ENCODE measurements around the gene ATE1.
A peak's percentile ranks its signal among the peaks of the same experiment; 100 is the strongest.
"Not testable (repeated sequence)": the region's sequence is repeated elsewhere in the genome, so short reads cannot be mapped to it uniquely, and the experiment has no call there.

ATE1 gene

GRCh38 chr10:121927841-121928527, at the start of gene ATE1:
ATE1 (minus strand) TSS chr10:121928031; CDS start chr10:121927949, 82 bp downstream.
- peak; percentile 16 to 94 (median 83) for DNase-seq

GRCh38 chr10:121976607-121977006, 48.8 kb upstream of the ATE1 start:
- no peak for DNase-seq

GRCh38 chr10:121975295-121976086, 47.7 kb upstream of the ATE1 start:
- DNase-seq = peak in 7 of 56 donors; percentile 13 to 48 (median 45)

DNA sequence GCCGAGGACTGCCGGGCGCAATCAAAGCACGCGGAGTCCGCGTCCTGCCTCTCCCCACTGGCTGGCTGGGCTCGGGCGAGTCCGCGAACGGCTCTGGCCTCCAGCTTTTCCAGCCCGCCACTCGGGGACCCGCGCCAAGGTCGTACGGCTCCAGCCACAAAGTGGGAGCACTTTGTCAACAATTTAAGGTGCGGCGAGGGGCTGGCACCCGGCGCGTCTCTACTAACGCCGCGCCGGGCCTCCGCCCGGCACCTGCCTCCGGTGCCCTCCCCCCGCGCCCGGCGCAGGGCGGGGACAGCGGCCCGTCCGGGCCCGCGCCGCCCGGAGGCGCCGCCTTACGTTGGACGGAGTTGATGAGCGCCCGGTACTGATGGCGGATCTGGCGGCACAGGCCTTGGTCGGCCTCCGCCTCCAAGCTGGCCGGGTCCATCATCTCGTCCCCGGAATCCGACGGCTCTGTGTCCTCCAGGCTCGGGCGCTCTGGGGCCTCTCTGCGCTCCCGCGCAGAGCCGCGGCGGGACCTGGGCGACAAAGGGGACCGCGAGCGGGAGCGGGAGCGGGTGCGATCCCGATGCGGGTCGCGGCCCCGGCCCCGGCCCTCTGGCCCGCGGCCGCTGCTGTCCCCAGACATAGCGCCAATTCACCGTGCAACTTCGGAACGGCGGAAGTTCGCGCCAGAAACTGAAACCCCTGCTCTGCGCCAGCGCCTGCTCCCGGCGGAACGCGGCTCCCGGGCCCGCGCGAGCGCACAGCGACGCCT, 46.9 kb upstream of the ATE1 start, which contains the start of gene NSMCE4A:
Gene NSMCE4A, minus strand, starts transcription at position 683 of the 760 bp plus-strand sequence. Its CDS starts 52 bp downstream, at position 631.
- peak in 52 of 56 donors; percentile 21 to 80 (median 62) for DNase-seq

GRCh38 chr10:121974019-121974534, 46.2 kb upstream of the ATE1 start:
- DNase-seq = peak in 1 of 56 donors; percentile 40

GRCh38 chr10:121969086-121969485, 41.3 kb upstream of the ATE1 start:
- not testable (repeated sequence) for DNase-seq

- no peak for DNase-seq
Observed at GRCh38 chr10:121965996-121966395, 38.2 kb upstream of the ATE1 start.

DNA sequence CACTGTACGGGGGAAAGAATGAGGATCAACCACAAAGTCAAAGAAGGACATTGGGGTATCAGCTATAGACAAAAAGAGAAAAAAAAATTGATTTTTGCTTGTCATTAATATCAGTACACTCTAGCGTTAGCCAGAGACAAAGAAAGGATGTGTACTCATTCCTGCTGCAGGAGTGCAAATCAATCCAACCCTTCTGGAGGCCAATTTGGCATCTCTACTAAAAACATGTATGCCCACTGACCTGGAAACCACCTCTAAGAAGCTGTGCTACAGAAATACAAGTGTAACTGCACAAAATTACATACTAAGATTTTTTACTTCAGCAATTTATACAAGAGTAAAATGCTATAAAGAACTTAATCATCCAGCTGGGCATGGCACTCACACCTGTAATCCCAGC, 33.6 kb upstream of the ATE1 start:
- DNase-seq = no peak

GRCh38 chr10:121959671-121960070, 31.8 kb upstream of the ATE1 start:
- no peak for DNase-seq

- DNase-seq = no peak
Observed at GRCh38 chr10:121956111-121957061, 28.6 kb upstream of the ATE1 start.

- DNase-seq = no peak
Observed at GRCh38 chr10:121952226-121952625, 24.4 kb upstream of the ATE1 start.

DNA sequence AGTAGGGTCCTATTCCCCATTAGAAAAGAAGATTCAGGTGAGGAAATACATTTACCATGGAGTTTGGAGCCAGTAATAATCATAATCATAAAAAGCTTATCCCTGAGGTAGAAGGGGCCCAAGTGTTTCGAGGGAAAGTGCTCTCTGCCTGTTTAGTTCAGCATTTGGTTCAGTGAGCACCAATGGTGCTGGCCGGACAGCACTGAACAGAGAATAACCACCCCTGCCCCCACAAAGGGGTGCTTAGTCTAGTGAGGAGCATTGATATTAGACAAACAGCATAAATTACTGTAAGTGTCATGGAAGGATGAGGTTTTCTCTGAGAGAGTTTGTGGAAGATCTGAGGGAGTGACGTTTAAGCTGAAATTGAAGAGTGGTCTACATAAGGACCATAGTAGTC, 21.6 kb upstream of the ATE1 start:
- no peak for DNase-seq

DNA sequence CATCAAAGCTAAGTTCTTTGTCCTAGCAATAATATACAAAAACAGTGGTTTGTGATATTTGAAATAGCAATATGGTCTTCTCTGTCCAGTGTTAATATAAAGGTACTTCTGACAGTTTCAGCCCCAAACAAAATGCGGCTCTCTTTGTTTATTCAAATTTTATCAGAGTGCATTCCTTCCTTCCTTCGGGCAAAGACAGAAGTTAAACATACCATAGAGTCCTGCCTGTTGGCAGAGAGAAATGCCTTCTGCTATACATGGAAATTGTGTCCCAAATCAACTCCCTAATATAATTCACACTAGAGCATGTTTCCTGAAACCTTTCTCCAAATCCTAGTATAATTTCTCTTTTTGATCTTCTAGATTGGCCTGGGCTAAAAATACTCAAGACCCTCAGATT, 21.2 kb upstream of the ATE1 start:
- no peak for DNase-seq

DNA sequence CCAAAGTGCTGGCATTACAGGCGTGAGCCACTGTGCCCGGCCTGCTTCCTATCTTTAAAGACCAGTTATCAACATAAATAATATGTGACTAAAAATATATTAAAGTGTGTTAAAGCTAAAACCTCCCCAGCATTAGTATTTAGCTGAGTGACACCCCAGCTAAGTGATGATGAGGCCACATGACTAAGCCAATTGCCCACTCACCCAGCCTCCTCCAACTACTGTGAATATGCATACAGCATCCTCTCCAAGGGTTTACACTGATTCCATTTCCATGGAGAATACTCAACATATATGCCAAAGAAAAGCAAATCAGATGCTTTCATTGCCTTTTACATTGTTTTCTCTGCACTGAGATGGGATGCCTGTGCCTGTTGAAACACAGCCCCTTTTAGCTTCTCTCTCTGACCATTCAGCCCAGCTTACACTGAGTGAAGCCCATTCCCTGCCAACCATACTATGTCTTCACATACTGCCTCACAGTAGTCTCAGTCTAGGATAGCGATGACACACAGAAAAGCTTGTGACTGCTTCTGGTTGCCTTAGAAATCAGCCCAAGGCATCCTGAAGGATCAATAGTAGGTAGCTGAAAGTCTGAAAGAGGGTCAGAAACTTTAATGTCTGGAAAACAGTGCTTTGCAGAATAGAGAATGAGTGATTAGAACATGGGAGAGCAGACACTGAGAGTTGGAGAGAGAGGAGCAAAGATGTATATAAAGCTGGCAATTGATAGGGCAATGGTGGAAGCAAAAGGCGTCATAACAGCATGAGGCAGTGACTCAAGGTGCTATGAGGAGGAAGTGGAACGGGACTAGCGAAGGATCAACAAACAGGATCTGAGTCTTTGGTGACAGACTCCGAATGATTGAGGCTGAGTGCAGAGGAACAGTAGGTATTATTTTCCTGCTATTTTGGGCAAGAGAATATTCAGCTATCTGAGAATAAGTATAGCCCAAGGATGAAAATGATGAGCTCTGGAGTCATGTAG, 19.8 kb upstream of the ATE1 start:
- DNase-seq = peak in 11 of 56 donors; percentile 4 to 41 (median 26)

DNA sequence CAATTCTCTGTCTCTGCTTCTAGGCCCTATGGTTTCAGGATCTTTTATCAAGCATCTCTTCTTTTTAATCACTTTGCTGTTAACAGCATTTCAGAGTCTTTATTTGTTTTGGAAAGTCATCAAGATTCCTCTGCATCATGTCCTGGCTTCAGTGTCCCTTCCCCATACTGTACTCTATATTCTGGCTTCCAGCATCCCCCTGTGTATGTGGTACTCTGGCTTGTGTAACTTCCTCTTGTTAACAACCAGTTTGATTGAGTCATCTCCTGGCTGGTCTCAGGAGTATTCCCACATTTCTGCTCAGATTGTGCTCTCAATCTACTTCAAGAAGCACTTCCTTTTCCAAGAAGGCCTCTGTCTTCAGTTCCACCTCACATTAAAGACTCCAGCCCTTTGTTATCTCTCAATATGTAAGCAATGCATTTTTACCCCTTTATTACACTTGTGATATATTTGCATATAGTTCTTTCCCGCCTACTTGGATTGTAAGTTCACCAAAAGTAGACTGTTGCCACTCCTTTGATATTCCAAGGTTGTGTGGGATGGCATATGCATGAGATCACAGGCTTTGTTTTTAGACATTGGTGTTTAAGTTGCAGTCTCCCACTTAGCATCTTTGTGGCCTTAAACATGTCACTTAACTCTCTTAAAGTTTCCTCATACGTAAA, 15.1 kb upstream of the ATE1 start:
- no peak for DNase-seq

DNA sequence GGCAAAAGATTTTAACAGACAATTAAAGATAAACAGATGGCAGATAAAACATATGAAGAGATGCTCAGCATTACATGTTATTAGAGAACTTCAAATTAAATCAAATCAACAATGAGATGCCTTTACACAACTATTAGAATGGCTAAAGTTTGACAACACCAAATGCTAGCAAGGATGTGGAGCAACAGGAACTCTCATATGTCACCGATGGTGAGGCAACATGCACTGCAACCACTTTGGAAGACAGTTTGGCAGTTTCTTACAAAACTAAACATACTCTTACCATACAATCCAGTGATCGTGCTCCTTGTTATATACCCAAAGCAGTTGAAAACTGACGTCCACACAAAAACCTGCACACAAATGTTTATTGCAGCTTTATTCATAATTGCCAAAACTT, 13.7 kb upstream of the ATE1 start:
- DNase-seq = no peak

GRCh38 chr10:121936295-121936694, 8.5 kb upstream of the ATE1 start:
- DNase-seq = no peak

DNA sequence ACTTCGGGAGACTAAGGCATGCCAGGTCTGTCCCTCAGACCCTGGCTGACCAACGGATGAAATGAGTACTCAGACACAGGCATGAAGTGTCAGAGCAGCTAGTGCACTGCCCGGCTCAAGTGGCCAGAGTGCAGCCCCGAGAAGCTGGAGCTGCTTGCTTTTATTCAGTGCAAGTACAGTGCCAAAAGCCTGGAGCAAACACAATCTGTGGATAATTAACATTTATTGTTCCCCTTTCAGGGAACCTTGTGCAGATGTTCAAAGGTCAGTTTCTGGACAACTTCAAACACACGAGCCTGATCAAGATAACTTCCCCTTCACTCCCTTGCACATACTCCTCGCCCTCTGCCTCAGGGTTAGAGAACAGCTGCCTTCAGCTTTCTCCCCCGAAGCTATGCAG, 7.9 kb upstream of the ATE1 start:
- no peak for DNase-seq

Data from nucleus accumbens (tissue), 56 donors.